Putamen (tissue), 1 donor: Measurements from ENCODE around the gene GTF3A.
"Not testable (repeated sequence)": the region's sequence is repeated elsewhere in the genome, so short reads cannot be mapped to it uniquely, and the experiment has no call there.

ENCODE experiments used
- DNase-seq: peaks from one replicate; pipeline ENCODE4 v3.0.0-alpha.2; 2016; ENCODE audit warnings: low spot score

GTF3A gene

GRCh38 chr13:27424246-27425157 is at the start of gene GTF3A:
Gene GTF3A, plus strand, starts transcription at chr13:27424619.
- DNase-seq: peak; percentile 90

- DNase-seq: peak; percentile 34
Measured at GRCh38 chr13:27374650-27375049, 49.8 kb upstream of the GTF3A start.

- DNase-seq: peak; percentile 15
Measured at GRCh38 chr13:27375686-27376326, 48.6 kb upstream of the GTF3A start.

GRCh38 chr13:27379126-27379525 is 45.3 kb upstream of the GTF3A start:
- no peak for DNase-seq

GRCh38 chr13:27379694-27380641 is 44.5 kb upstream of the GTF3A start:
- no peak for DNase-seq

GRCh38 chr13:27381601-27382000 is 42.8 kb upstream of the GTF3A start:
- DNase-seq: no peak

GRCh38 chr13:27383104-27383921 is 41.1 kb upstream of the GTF3A start:
- DNase-seq: no peak

GRCh38 chr13:27384285-27384684 is 40.1 kb upstream of the GTF3A start:
- DNase-seq: no peak

- DNase-seq: no peak
Measured at GRCh38 chr13:27388241-27388640, 36.2 kb upstream of the GTF3A start.

GRCh38 chr13:27389891-27390290 is 34.5 kb upstream of the GTF3A start:
- DNase-seq: no peak

GRCh38 chr13:27391471-27391870 is 32.9 kb upstream of the GTF3A start:
- DNase-seq: no peak

- no peak for DNase-seq
Measured at GRCh38 chr13:27393101-27393500, 31.3 kb upstream of the GTF3A start.

GRCh38 chr13:27395007-27395510 is 29.4 kb upstream of the GTF3A start:
- DNase-seq: no peak

GRCh38 chr13:27396252-27396846 is 28.1 kb upstream of the GTF3A start:
- no peak for DNase-seq

- no peak for DNase-seq
Measured at GRCh38 chr13:27398360-27398759, 26.1 kb upstream of the GTF3A start.

- DNase-seq: not testable (repeated sequence)
Measured at GRCh38 chr13:27400405-27400804, 24.0 kb upstream of the GTF3A start.

GRCh38 chr13:27401210-27401609 is 23.2 kb upstream of the GTF3A start:
- DNase-seq: no peak

- DNase-seq: peak; percentile 64
Measured at GRCh38 chr13:27403203-27403678, 21.2 kb upstream of the GTF3A start.

GRCh38 chr13:27403727-27404385 is 20.6 kb upstream of the GTF3A start:
- DNase-seq: no peak

GRCh38 chr13:27404680-27405079 is 19.7 kb upstream of the GTF3A start:
- no peak for DNase-seq
